ENCODE results near the gene FAM161A.

FAM161A gene

GRCh38 chr2:61789807-61790602 is 63.9 kb downstream of the FAM161A start:
- Histone ChIP-seq H3K9ac (no peak overlapping the region), H3K4me2 (no peak overlapping the region), H3K79me2 (ENCODE audit: insufficient read depth, low read depth) (no peaks in the 10 kb centered on the region), H4K20me1 (ENCODE audit: insufficient read depth) (no peaks in the 10 kb centered on the region), H3K4me1 (ENCODE audit: low read depth, poor library complexity, severe bottlenecking) (no peaks in the 10 kb centered on the region), H3K27ac (no peak overlapping the region), H3K27me3 (ENCODE audit: insufficient read depth, low read depth) (no peaks in the 10 kb centered on the region), H3K4me3 (IDR thresholded peaks at IDR 0.05; ENCODE audit: insufficient read depth, low read depth, low read length) (no peak overlapping the region), H2AFZ (ENCODE audit: low read depth) (no peak overlapping the region), H3K36me3 (ENCODE audit: insufficient read depth) (no peaks in the 10 kb centered on the region)
- no peak for TF ChIP-seq CTCF (conservative IDR thresholded peaks at IDR 0.05; ENCODE audit: low read depth, low read length)

- no peaks in the 10 kb centered on the region for H4K20me1 ChIP-seq (ENCODE audit: insufficient read depth)
- no peak overlapping the region for H3K9ac ChIP-seq
- H3K4me2 ChIP-seq, result no peak overlapping the region
- no peak overlapping the region for H3K27ac ChIP-seq
- no peak overlapping the region for H2AFZ ChIP-seq (ENCODE audit: low read depth)
- no peaks in the 10 kb centered on the region for H3K79me2 ChIP-seq (ENCODE audit: insufficient read depth, low read depth)
- no peaks in the 10 kb centered on the region for H3K4me1 ChIP-seq (ENCODE audit: low read depth, poor library complexity, severe bottlenecking)
- no peaks in the 10 kb centered on the region for H3K27me3 ChIP-seq (ENCODE audit: insufficient read depth, low read depth)
- TF ChIP-seq CTCF (conservative IDR thresholded peaks at IDR 0.05; ENCODE audit: low read depth, low read length), result no peak
- no peak overlapping the region for H3K4me3 ChIP-seq (IDR thresholded peaks at IDR 0.05; ENCODE audit: insufficient read depth, low read depth, low read length)
- no peaks in the 10 kb centered on the region for H3K36me3 ChIP-seq (ENCODE audit: insufficient read depth)
Observed at GRCh38 chr2:61787941-61788563, 65.8 kb downstream of the FAM161A start.

GRCh38 chr2:61786876-61787275 is 67.0 kb downstream of the FAM161A start:
- Histone ChIP-seq H2AFZ (ENCODE audit: low read depth) (no peak overlapping the region), H3K4me2 (no peak overlapping the region), H3K27ac (no peak overlapping the region), H3K36me3 (ENCODE audit: insufficient read depth) (no peaks in the 10 kb centered on the region), H3K9ac (no peak overlapping the region), H3K4me1 (ENCODE audit: low read depth, poor library complexity, severe bottlenecking) (no peaks in the 10 kb centered on the region), H3K27me3 (ENCODE audit: insufficient read depth, low read depth) (no peaks in the 10 kb centered on the region), H4K20me1 (ENCODE audit: insufficient read depth) (no peaks in the 10 kb centered on the region), H3K4me3 (IDR thresholded peaks at IDR 0.05; ENCODE audit: insufficient read depth, low read depth, low read length) (no peak overlapping the region), H3K79me2 (ENCODE audit: insufficient read depth, low read depth) (no peaks in the 10 kb centered on the region)
- TF ChIP-seq CTCF (conservative IDR thresholded peaks at IDR 0.05; ENCODE audit: low read depth, low read length), result no peak

GRCh38 chr2:61785583-61785982 is 68.3 kb downstream of the FAM161A start:
- no peak for TF ChIP-seq CTCF (conservative IDR thresholded peaks at IDR 0.05; ENCODE audit: low read depth, low read length)
- H3K27ac ChIP-seq, result no peak overlapping the region
- no peaks in the 10 kb centered on the region for H3K36me3 ChIP-seq (ENCODE audit: insufficient read depth)
- no peaks in the 10 kb centered on the region for H3K4me1 ChIP-seq (ENCODE audit: low read depth, poor library complexity, severe bottlenecking)
- H3K4me2 ChIP-seq, result no peak overlapping the region
- H3K9ac ChIP-seq, result no peak overlapping the region
- H3K4me3 ChIP-seq (IDR thresholded peaks at IDR 0.05; ENCODE audit: insufficient read depth, low read depth, low read length), result no peak overlapping the region
- no peaks in the 10 kb centered on the region for H3K27me3 ChIP-seq (ENCODE audit: insufficient read depth, low read depth)
- no peak overlapping the region for H2AFZ ChIP-seq (ENCODE audit: low read depth)
- no peaks in the 10 kb centered on the region for H4K20me1 ChIP-seq (ENCODE audit: insufficient read depth)
- no peaks in the 10 kb centered on the region for H3K79me2 ChIP-seq (ENCODE audit: insufficient read depth, low read depth)
